ENCODE data around the gene DDX10. TPM values are rescaled to one million over a fixed set of nuclear protein-coding genes. Genes with fewer than 3 reads are reported as not detected.

DDX10 gene
- total and polyA plus RNA-seq, 3 donors from 2014 or later = 25.7 to 64.4 (median 59.2) TPM

DNA sequence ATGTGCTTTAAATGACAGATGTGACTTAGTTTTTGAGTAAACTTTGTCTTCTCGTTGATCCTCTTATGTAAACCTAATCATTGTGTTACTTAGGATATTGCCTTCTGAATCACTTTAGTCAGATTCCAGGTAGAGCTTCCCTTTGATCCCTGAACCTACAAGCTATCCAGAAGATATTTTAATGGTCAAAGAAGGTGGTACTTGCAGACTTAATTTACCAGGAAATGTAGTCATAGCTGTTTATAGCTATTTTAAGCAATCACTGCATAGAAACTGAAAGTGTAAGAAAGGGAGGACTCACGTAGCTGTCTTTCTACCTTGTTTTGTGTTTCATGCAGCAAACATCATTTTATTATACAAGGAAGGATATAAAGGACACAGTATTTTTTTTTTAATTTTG, 189.5 kb downstream of the DDX10 start:
- TF ChIP-seq POLR2A (IDR thresholded peaks at IDR 0.05) = no peak
- TF ChIP-seq, protein P1, sequence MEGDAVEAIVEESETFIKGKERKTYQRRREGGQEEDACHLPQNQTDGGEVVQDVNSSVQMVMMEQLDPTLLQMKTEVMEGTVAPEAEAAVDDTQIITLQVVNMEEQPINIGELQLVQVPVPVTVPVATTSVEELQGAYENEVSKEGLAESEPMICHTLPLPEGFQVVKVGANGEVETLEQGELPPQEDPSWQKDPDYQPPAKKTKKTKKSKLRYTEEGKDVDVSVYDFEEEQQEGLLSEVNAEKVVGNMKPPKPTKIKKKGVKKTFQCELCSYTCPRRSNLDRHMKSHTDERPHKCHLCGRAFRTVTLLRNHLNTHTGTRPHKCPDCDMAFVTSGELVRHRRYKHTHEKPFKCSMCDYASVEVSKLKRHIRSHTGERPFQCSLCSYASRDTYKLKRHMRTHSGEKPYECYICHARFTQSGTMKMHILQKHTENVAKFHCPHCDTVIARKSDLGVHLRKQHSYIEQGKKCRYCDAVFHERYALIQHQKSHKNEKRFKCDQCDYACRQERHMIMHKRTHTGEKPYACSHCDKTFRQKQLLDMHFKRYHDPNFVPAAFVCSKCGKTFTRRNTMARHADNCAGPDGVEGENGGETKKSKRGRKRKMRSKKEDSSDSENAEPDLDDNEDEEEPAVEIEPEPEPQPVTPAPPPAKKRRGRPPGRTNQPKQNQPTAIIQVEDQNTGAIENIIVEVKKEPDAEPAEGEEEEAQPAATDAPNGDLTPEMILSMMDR (IDR thresholded peaks at IDR 0.05) = no peak
- H3K27ac ChIP-seq = no peak overlapping the region
- no peaks in the 10 kb centered on the region for H3K36me3 ChIP-seq (ENCODE audit: low read depth, missing control alignments)
- WGBS, 2 donors = 45 to 47% methylated on average over 2 of the region's 2 CpGs
- DNase-seq = no peak
- intact Hi-C loops (cut with DNase I; ENCODE audit: low total_unique reads) = no loop called here
- no peak overlapping the region for H3K4me3 ChIP-seq
- no peaks in the 10 kb centered on the region for H3K9me3 ChIP-seq
- peaks cover 3% of the 10 kb centered on the region for H3K4me1 ChIP-seq
- no peaks in the 10 kb centered on the region for H3K27me3 ChIP-seq

DNA sequence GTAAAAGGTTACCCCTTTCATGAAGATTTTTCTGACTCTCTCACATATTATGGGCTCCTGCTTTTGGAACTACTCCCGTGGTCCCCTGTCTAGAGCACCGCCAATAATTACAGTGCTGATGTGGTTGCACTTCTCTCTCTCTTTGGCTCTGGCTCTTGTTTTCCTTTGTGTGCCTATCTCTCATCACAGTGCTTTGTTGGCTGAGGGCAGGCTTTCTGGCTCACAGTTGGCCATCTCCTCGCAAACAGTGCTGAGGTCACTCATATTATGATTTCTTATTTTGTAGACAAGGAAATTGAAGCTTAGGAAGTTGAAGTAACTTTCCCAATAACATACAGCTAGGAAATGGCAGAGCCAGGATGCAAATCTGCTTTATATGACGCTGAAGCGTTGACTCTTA, 192.5 kb downstream of the DDX10 start:
- 87 to 88% methylated on average over 5 of the region's 5 CpGs for WGBS, 2 donors
- Histone ChIP-seq H3K27ac (no peak overlapping the region), H3K4me3 (no peak overlapping the region), H3K4me1 (peaks cover 3% of the 10 kb centered on the region), H3K27me3 (no peaks in the 10 kb centered on the region), H3K9me3 (no peaks in the 10 kb centered on the region), H3K36me3 (ENCODE audit: low read depth, missing control alignments) (no peaks in the 10 kb centered on the region)
- no peak for DNase-seq
- intact Hi-C loops (cut with DNase I; ENCODE audit: low total_unique reads) = no loop called here
- TF ChIP-seq, protein P1 (IDR thresholded peaks at IDR 0.05) = no peak
- no peak for TF ChIP-seq POLR2A (IDR thresholded peaks at IDR 0.05)

DNA sequence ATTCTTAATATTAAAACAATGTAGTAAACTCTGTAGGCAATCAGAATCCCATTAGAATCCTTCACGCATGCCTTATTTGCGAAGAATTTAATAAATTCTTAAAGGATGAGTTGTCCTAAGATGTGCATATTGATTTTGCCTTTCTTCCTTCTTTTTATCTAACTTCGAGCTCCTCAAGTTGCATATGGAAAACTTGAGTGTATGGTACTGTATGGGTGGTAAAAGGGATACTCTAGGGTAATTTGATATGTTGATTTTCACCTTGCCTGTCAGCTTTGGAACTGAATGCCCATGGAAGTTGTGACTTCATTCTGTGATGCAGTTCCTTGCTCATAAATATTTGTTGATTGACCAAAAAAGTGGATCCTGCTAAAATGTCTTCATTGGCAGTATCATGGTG, 193.8 kb downstream of the DDX10 start:
- no peak for DNase-seq
- no peaks in the 10 kb centered on the region for H3K36me3 ChIP-seq (ENCODE audit: low read depth, missing control alignments)
- no peaks in the 10 kb centered on the region for H3K9me3 ChIP-seq
- no peak overlapping the region for H3K27ac ChIP-seq
- TF ChIP-seq, protein P1 (IDR thresholded peaks at IDR 0.05) = no peak
- TF ChIP-seq POLR2A (IDR thresholded peaks at IDR 0.05) = no peak
- 97 to 98% methylated on average over 3 of the region's 3 CpGs for WGBS, 2 donors
- no peaks in the 10 kb centered on the region for H3K27me3 ChIP-seq
- intact Hi-C loops (cut with DNase I; ENCODE audit: low total_unique reads) = no loop called here
- peaks cover under 1% of the 10 kb centered on the region for H3K4me1 ChIP-seq
- no peak overlapping the region for H3K4me3 ChIP-seq

DNA sequence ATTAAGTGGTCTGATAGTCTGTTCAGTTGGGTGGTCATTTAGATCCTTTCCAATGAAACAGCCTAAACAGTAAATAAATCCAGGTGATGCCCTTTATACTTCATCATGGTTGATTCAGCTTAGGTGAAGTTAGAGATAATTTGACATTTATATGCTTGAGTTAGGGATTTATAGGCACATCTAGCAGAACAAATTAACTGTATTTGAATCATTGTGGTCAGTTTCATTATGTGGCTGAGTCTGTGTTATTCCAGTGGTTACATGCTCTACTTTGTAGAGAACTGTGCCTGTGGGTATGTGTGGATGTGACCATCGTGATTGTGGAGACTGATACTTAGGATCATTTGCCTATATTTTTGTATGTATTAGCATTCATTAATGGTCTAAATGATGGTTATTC, 194.6 kb downstream of the DDX10 start:
- no peak for TF ChIP-seq POLR2A (IDR thresholded peaks at IDR 0.05)
- TF ChIP-seq, protein P1 (IDR thresholded peaks at IDR 0.05) = no peak
- Histone ChIP-seq H3K4me1 (no peaks in the 10 kb centered on the region), H3K36me3 (ENCODE audit: low read depth, missing control alignments) (no peaks in the 10 kb centered on the region), H3K4me3 (no peak overlapping the region), H3K27me3 (no peaks in the 10 kb centered on the region), H3K27ac (no peak overlapping the region), H3K9me3 (no peaks in the 10 kb centered on the region)
- intact Hi-C loops (cut with DNase I; ENCODE audit: low total_unique reads) = no loop called here
- DNase-seq = no peak
- WGBS, 2 donors = 90 to 100% methylated on average over 1 of the region's 1 CpG

DNA sequence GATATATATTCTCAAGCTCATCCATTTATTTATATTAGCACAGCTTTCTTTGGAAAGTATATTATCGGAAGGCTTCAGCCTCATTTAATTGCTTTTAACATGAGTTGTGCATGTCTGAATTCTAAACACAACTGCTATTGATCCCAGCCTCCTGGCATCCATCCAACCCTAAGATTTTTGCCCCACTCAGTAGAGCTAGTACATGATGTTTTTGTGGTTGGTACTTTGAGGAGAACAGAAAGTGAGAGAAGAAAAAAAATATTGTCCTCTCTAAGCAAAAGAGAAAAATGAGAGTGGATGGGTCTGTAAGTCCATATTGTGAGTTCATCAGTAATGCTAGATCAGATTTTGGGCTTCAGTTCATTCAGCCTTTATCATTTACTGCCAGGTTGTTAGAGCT, 198.7 kb downstream of the DDX10 start:
- H3K4me3 ChIP-seq = no peak overlapping the region
- no peak for DNase-seq
- H3K27ac ChIP-seq = no peak overlapping the region
- no peaks in the 10 kb centered on the region for H3K9me3 ChIP-seq
- no peaks in the 10 kb centered on the region for H3K4me1 ChIP-seq
- intact Hi-C loops (cut with DNase I; ENCODE audit: low total_unique reads) = no loop called here
- H3K27me3 ChIP-seq = no peaks in the 10 kb centered on the region
- TF ChIP-seq, protein P1 (IDR thresholded peaks at IDR 0.05) = no peak
- no peak for TF ChIP-seq POLR2A (IDR thresholded peaks at IDR 0.05)
- no peaks in the 10 kb centered on the region for H3K36me3 ChIP-seq (ENCODE audit: low read depth, missing control alignments)
- WGBS, 2 donors = 72 to 75% methylated on average over 1 of the region's 1 CpG

All from testis (tissue), 3 donors.